GM13977 (cell line): ENCODE results near the gene ADAR.

Experiments used
- DNase-seq: peaks from one replicate; pipeline ENCODE4 v3.0.0; 2012; ENCODE audit warnings: low spot score
- in situ Hi-C: fragments of 300-500 bp; cut with MboI; formaldehyde crosslinking; loops from one replicate; pipeline ENCODE4 v1.12.0; 2022; ENCODE audit warnings: low sequenced_read_pairs, low pct_unique_long_range_greater_than_20kb, mixed read lengths, inconsistent platforms; ENCODE audit not compliant: unreplicated experiment
- TF ChIP-seq, protein P1 (sequence below): IDR thresholded peaks from 2 replicates; pipeline ENCODE4 v1.5.1; 2012; ENCODE audit warnings: mild to moderate bottlenecking, control low read depth; ENCODE audit not compliant: insufficient read depth; ENCODE audit errors: extremely low read depth, missing control alignments

Gene ADAR

DNA sequence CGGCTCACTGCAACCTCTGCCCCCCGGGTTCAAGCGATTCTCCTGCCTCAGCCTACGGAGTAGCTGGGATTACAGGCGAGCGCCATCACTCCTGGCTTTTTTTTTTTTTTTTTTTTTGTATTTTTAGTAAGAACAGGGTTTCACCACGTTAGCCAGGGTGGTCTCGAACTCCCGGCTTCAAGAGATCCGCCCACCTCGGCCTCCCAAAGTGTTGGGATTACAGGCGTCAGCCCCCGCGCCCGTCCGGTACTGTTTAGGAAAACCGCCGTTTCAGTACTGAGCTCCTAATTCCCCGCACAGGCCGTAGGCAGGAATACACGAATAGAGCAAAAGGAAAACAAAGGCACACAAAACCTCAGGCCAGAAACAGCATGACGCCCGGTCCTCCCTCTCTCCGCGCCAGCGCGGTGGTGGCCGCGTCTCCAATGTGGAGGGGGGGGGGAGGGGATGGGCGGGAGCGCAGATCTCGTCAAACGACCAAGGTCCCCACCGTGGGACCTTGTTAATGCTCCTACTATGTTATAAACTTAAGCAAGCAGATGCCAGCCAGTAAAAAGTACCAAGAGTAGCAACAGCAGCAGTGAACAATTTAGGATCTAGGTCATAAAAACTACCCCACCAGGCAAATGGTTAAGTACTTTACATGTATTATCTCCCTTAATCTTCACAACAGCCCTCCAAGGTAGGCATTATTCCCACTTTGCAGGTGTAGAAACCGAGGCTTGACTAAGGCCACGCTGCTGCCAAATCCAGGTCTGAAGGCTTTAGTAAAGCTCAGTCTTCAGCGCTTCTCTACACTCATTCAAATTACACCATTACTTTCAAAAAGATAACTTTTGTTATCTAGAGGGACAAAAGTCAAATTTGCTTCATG, 648 bp upstream of the ADAR start:
- TF ChIP-seq, protein P1, sequence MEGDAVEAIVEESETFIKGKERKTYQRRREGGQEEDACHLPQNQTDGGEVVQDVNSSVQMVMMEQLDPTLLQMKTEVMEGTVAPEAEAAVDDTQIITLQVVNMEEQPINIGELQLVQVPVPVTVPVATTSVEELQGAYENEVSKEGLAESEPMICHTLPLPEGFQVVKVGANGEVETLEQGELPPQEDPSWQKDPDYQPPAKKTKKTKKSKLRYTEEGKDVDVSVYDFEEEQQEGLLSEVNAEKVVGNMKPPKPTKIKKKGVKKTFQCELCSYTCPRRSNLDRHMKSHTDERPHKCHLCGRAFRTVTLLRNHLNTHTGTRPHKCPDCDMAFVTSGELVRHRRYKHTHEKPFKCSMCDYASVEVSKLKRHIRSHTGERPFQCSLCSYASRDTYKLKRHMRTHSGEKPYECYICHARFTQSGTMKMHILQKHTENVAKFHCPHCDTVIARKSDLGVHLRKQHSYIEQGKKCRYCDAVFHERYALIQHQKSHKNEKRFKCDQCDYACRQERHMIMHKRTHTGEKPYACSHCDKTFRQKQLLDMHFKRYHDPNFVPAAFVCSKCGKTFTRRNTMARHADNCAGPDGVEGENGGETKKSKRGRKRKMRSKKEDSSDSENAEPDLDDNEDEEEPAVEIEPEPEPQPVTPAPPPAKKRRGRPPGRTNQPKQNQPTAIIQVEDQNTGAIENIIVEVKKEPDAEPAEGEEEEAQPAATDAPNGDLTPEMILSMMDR, result no peak
- peak; percentile 34 for DNase-seq
- in situ Hi-C loops, result no loop called here

DNA sequence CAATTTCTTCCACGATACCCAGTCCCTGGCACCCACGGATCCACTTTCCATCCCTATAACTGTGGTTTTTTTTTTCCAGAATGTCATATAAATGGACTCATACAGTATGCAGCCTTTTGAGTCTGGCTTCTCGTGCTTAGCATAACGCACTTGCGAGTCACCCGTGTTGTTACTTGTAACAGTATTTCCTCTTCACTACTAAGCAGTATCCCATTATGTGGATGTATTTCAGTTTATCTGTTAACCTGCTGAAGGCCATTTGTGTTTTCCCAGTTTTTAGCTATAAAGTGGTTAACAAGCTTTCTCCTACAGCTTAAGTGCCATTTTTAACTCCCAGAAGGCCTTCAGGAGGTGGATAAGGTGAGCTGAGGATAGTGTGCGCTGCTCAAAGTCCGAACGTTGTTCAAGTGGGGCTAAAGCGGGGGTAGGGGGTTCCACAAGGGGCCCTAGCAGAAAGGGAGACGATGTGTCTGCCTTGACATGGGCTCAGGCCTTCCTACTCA, 829 bp downstream of the ADAR start:
- DNase-seq, result no peak
- TF ChIP-seq, protein P1, result no peak
- in situ Hi-C loops, result no loop called here

DNA sequence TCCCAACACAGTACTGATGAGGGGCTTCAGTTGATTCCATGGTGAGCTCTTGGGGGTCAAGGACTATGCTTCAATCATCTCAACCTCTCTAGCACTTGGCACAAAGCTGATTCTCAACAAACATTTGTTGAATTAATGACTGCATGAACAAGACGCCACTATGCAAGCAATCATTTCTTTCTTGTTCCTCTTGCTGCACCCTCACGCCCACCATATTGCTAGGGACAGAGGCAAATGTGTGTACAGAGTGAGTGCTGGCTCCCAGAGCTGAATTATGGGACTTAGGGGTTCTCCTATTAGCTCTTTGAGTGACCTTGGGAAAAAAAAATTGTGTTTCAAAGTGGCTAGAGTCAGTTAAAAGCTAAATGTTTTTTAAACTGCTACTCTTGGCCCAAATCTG, 2.5 kb downstream of the ADAR start:
- in situ Hi-C loops, result no loop called here
- no peak for DNase-seq
- TF ChIP-seq, protein P1, result no peak

GRCh38 chr1:154603317-154603716, 4.7 kb downstream of the ADAR start:
- in situ Hi-C loops, result no loop called here

DNA sequence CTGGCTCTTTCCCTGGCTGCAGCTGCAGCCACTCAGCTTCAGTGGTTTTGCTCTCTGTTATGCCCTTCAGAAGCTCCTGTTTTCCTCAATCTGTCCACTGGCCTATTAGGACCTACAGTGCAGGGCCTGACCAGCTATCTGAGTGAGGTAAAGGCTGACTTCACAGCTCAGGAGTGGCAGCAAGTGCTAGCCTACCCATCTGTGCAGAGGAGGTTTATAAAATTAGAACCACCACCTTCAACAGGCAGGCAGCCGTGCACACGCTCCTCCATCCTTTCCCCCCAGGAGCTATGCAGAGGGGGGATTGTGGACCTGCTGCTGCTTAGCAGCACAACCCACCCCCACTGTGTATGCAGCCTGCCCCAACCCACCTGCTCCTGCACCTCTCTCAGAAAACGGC, 8.3 kb downstream of the ADAR start:
- no peak for DNase-seq
- TF ChIP-seq, protein P1, result no peak
- in situ Hi-C loops, result no loop called here

More at GRCh38 chr1:154603317-154603716, 4.7 kb downstream of the ADAR start:
- no peak for DNase-seq
- TF ChIP-seq, protein P1, result no peak

DNA sequence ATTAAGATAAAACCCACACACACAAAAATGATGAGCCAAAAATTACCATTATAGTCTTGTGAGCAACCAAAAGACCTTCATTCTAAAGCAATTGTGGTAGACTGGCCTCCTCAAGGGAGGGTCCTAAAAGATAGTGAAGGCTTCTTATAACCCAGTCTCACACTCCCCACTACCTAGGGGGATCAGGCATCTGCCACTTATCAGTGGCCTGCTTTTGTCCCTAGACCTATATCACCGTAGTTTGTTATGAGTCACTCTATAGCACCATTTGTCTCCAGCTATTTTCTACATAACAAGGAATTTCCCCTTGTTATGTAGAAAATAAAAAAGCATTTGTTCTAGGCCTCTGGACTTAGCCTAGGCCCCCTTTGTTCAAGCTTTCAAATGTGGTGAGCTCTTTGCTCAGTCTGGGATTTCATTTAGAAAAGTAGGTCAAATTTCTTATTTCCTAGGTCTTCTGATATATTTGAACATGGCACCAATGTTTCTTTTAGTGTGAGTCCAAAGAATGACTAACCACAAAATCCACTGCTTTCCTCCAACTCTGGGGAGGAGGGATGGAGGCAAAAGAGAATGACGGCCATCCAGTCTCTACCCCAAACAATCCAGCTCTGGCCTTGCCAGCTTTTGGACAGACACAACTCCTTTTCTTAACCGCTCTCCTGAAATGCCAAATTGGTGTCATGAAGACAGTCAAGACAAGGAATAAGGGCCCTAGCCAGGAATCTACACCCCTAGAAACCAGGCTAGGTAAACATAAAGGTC, 8.9 kb downstream of the ADAR start:
- in situ Hi-C loops, result no loop called here
- TF ChIP-seq, protein P1, result no peak
- DNase-seq, result no peak
